PC-3 (cell line): ENCODE data around the gene TMEM176A. TPM values are rescaled to one million over a fixed set of nuclear protein-coding genes. Genes with fewer than 3 reads are reported as not detected.

Experiments
- ATAC-seq: fragments of 200-7000 bp; cut with Tn5 transposase; 2 replicates; pipeline ENCODE4 v1.9.1; 2020; ENCODE audit warnings: mild to moderate bottlenecking, moderate library complexity
- BruUV-seq: library from RNA; stranded (reverse); fragments of 400-500 nt; replicated peaks from 2 replicates; lab custom pipeline; 2021; lab: Mats Ljungman, UMichigan
- CTCF ChIA-PET: fragments of 300-600 bp; sonication (Branson Sonifier 250); formaldehyde crosslinking; loops from one replicate; lab custom pipeline; 2022; ENCODE audit warnings: antibody characterized with exemption; lab: Charles Lee
- POLR2A ChIA-PET: fragments of 300-600 bp; sonication (Branson Sonifier 250); formaldehyde crosslinking; loops from one replicate; lab custom pipeline; 2022; ENCODE audit warnings: antibody characterized with exemption; ENCODE audit not compliant: unreplicated experiment; lab: Charles Lee
- DNase-seq: peaks from one replicate; pipeline ENCODE4 v3.0.0-alpha.2; 2015
- H2AFZ ChIP-seq: fragments of 300-600 bp; sonication (generic); 2 replicates; pipeline ENCODE4 v1.6.0; 2016; ENCODE audit warnings: antibody characterized with exemption, low read length
- H3F3A ChIP-seq: fragments of 300-600 bp; sonication (generic); one replicate; pipeline ENCODE4 v1.6.0; 2017; ENCODE audit warnings: antibody characterized with exemption, low read length, control low read depth, mild to moderate bottlenecking; ENCODE audit not compliant: unreplicated experiment
- H3K27ac ChIP-seq: fragments of 300-600 bp; sonication (generic); 2 replicates; pipeline ENCODE4 v1.5.1; 2016; ENCODE audit warnings: mild to moderate bottlenecking, low read length
- H3K27me3 ChIP-seq: fragments of 300-600 bp; sonication (generic); 2 replicates; pipeline ENCODE4 v1.6.1; 2016; ENCODE audit warnings: low read length, mixed read lengths
- H3K36me3 ChIP-seq: fragments of 300-600 bp; sonication (generic); 2 replicates; pipeline ENCODE4 v1.6.1; 2016; ENCODE audit warnings: low read depth, mixed run types, low read length, mixed read lengths
- H3K4me1 ChIP-seq: fragments of 300-600 bp; sonication (generic); 2 replicates; pipeline ENCODE4 v1.5.1; 2016; ENCODE audit warnings: low read length; ENCODE audit not compliant: insufficient read depth
- H3K4me2 ChIP-seq: fragments of 300-600 bp; sonication (generic); 2 replicates; pipeline ENCODE4 v1.6.0; 2016; ENCODE audit warnings: low read length
- H3K4me3 ChIP-seq: fragments of 300-600 bp; sonication (generic); 2 replicates; pipeline ENCODE4 v1.5.1; 2016; ENCODE audit warnings: mild to moderate bottlenecking, low read length, mixed read lengths
- H3K79me2 ChIP-seq: fragments of 300-600 bp; sonication (generic); 2 replicates; pipeline ENCODE4 v1.6.1; 2017; ENCODE audit warnings: low read length, mixed read lengths
- H3K9ac ChIP-seq: fragments of 300-600 bp; sonication (generic); 2 replicates; pipeline ENCODE4 v1.6.0; 2016; ENCODE audit warnings: mild to moderate bottlenecking, low read length
- H3K9me2 ChIP-seq: fragments of 300-600 bp; sonication (generic); replicated peaks from 2 replicates; pipeline ENCODE4 v1.6.1; 2016; ENCODE audit warnings: mixed run types, low read length, mixed read lengths
- H3K9me3 ChIP-seq: fragments of 300-600 bp; sonication (generic); 2 replicates; pipeline ENCODE4 v1.6.1; 2016; ENCODE audit warnings: low read length, mixed read lengths
- H4K20me1 ChIP-seq: fragments of 300-600 bp; sonication (generic); 2 replicates; pipeline ENCODE4 v1.6.1; 2016; ENCODE audit warnings: low read length, mixed read lengths
- CTCF ChIP-seq: fragments of 300-600 bp; sonication (generic); conservative IDR thresholded peaks from 2 replicates; pipeline ENCODE4 v1.5.1; 2017; ENCODE audit warnings: antibody characterized with exemption, low read depth, mild to moderate bottlenecking, low read length
- EZH2 ChIP-seq: fragments of 300-600 bp; sonication (generic); IDR thresholded peaks from one replicate; pipeline ENCODE4 v1.6.1; 2017; ENCODE audit warnings: antibody characterized with exemption, mild to moderate bottlenecking, low read length; ENCODE audit not compliant: unreplicated experiment
- EZH2phosphoT487 ChIP-seq: fragments of 300-600 bp; sonication (generic); IDR thresholded peaks from 2 replicates; pipeline ENCODE4 v1.6.1; 2018; ENCODE audit warnings: mild to moderate bottlenecking, antibody characterized with exemption, low read length, borderline replicate concordance
- intact Hi-C: fragments of 100-400 bp; cut with micrococcal nuclease; formaldehyde crosslinking; loops from 2 replicates; pipeline ENCODE4 v1.9.0; 2023
- total RNA-seq: library from RNA; depleted of rRNA; stranded (reverse); fragments of >200 nt; gene quantifications from 2 replicates; pipeline ENCODE4 v1.2.3, GENCODE V29; 2014

The TMEM176A gene
- total RNA-seq, 1 experiment from 2014 or later = not detected

GRCh38 chr7:150790416-150791075 is 10.0 kb upstream of the TMEM176A start:
- no peaks in the 10 kb centered on the region for H3K4me1 ChIP-seq
- H3K27me3 ChIP-seq = peaks cover 96% of the 10 kb centered on the region
- H3F3A ChIP-seq = no peaks in the 10 kb centered on the region
- H3K9ac ChIP-seq = no peak overlapping the region
- H3K9me2 ChIP-seq = no peaks in the 10 kb centered on the region
- intact Hi-C loops = no loop called here
- CTCF ChIA-PET = no interaction called here
- POLR2A ChIA-PET = no interaction called here
- no peak overlapping the region for H2AFZ ChIP-seq
- no peaks in the 10 kb centered on the region for H4K20me1 ChIP-seq
- no peak overlapping the region for H3K27ac ChIP-seq
- DNase-seq (no peak), ATAC-seq (no peak)
- no peak for TF ChIP-seq EZH2
- no peak for TF ChIP-seq EZH2phosphoT487
- no peak for TF ChIP-seq CTCF
- H3K36me3 ChIP-seq = no peaks in the 10 kb centered on the region
- H3K4me2 ChIP-seq = no peak overlapping the region
- no peaks in the 10 kb centered on the region for H3K9me3 ChIP-seq
- no TSS peak for BruUV-seq
- no peaks in the 10 kb centered on the region for H3K79me2 ChIP-seq
- H3K4me3 ChIP-seq = no peak overlapping the region

GRCh38 chr7:150791304-150791703 is 9.3 kb upstream of the TMEM176A start:
- Histone ChIP-seq H3K36me3 (no peaks in the 10 kb centered on the region), H3K4me2 (no peak overlapping the region), H3K27me3 (peaks cover 96% of the 10 kb centered on the region), H3F3A (no peaks in the 10 kb centered on the region), H3K4me3 (no peak overlapping the region), H3K9me3 (no peaks in the 10 kb centered on the region), H2AFZ (no peak overlapping the region), H3K4me1 (no peaks in the 10 kb centered on the region), H3K27ac (no peak overlapping the region), H3K79me2 (no peaks in the 10 kb centered on the region), H3K9me2 (no peaks in the 10 kb centered on the region), H4K20me1 (no peaks in the 10 kb centered on the region), H3K9ac (no peak overlapping the region)
- DNase-seq (no peak), ATAC-seq (no peak)
- no TSS peak for BruUV-seq
- intact Hi-C loops = no loop called here
- ChIA-PET POLR2A (no interaction called here), CTCF (no interaction called here)
- no peak for TF ChIP-seq EZH2
- no peak for TF ChIP-seq EZH2phosphoT487
- TF ChIP-seq CTCF = no peak

GRCh38 chr7:150791746-150792452 is 8.7 kb upstream of the TMEM176A start:
- no peaks in the 10 kb centered on the region for H3K36me3 ChIP-seq
- no TSS peak for BruUV-seq
- H2AFZ ChIP-seq = no peak overlapping the region
- H3K4me1 ChIP-seq = no peaks in the 10 kb centered on the region
- no peak overlapping the region for H3K4me2 ChIP-seq
- no peak overlapping the region for H3K9ac ChIP-seq
- TF ChIP-seq EZH2 = no peak
- no peak for TF ChIP-seq EZH2phosphoT487
- no peak for TF ChIP-seq CTCF
- ChIA-PET POLR2A (no interaction called here), CTCF (no interaction called here)
- H3F3A ChIP-seq = no peaks in the 10 kb centered on the region
- intact Hi-C loops = no loop called here
- H3K9me2 ChIP-seq = no peaks in the 10 kb centered on the region
- ATAC-seq (no peak), DNase-seq (no peak)
- H4K20me1 ChIP-seq = no peaks in the 10 kb centered on the region
- H3K9me3 ChIP-seq = no peaks in the 10 kb centered on the region
- H3K79me2 ChIP-seq = no peaks in the 10 kb centered on the region
- H3K27ac ChIP-seq = no peak overlapping the region
- H3K27me3 ChIP-seq = peaks cover 96% of the 10 kb centered on the region
- no peak overlapping the region for H3K4me3 ChIP-seq
